ENCODE data around the gene PARPBP. TPM values are rescaled to one million over a fixed set of nuclear protein-coding genes. Genes with fewer than 3 reads are reported as not detected.

Gene PARPBP
- total RNA-seq, 1 experiment from 2014 or later, result 14.3 TPM

- ChIA-PET POLR2A (interaction anchor here (0.6 kb wide), 1 partner anchor 1555 kb away, joined by 3 read pairs; no protein-coding TSS in a partner anchor), CTCF (no interaction called here)
- ATAC-seq (no peak), DNase-seq (ENCODE audit: low read depth, low spot score) (no peak)
- H3K36me3 ChIP-seq (ENCODE audit: control insufficient read depth, insufficient read depth, low read length), result no peaks in the 10 kb centered on the region
- intact Hi-C loops (cut with micrococcal nuclease; ENCODE audit: unreplicated experiment), result no loop called here
- H3K4me3 ChIP-seq (ENCODE audit: low read depth in 2 of 2, low read length in 2 of 2), result no peak overlapping the region
- H3K27ac ChIP-seq (ENCODE audit: low read length), result no peak overlapping the region
- H3K4me1 ChIP-seq (ENCODE audit: control insufficient read depth, insufficient read depth, low read length), result no peaks in the 10 kb centered on the region
- no TSS peak for BruUV-seq (replicated peaks)
- no peaks in the 10 kb centered on the region; the same call in 1 of the 2 replicates for H3K27me3 ChIP-seq (ENCODE audit: control insufficient read depth, insufficient read depth, low read length)
- no peaks in the 10 kb centered on the region for H3K9me3 ChIP-seq (ENCODE audit: control insufficient read depth, insufficient read depth, low read depth, low read length)
- TF ChIP-seq POLR2AphosphoS5 (IDR thresholded peaks at IDR 0.05; ENCODE audit: low read depth, low read length) (no peak), CTCF (IDR thresholded peaks at IDR 0.05) (no peak), SIN3A (IDR thresholded peaks at IDR 0.05; ENCODE audit: borderline replicate concordance, insufficient read depth, low read depth, low read length) (no peak), TCF7L2 (IDR thresholded peaks at IDR 0.05; ENCODE audit: low read depth, low read length) (no peak), REST (IDR thresholded peaks at IDR 0.05; ENCODE audit: insufficient read depth in 1 of 2, low read depth in 2 of 2, low read length in 1 of 2) (no peak)
- in situ Hi-C loops (cut with HindIII; ENCODE audit: low pct_unique_long_range_greater_than_20kb, low sequenced_read_pairs), result no loop called here
Observed at GRCh38 chr12:102227954-102228353, 108.0 kb downstream of the PARPBP start.

- intact Hi-C loops (cut with micrococcal nuclease; ENCODE audit: unreplicated experiment), result no loop called here
- no peak for ATAC-seq
- in situ Hi-C loops (cut with HindIII; ENCODE audit: low pct_unique_long_range_greater_than_20kb, low sequenced_read_pairs), result no loop called here
Observed at GRCh38 chr12:102232036-102232435, 112.1 kb downstream of the PARPBP start.

More at GRCh38 chr12:102232036-102232435, 112.1 kb downstream of the PARPBP start:
- CTCF ChIA-PET, result no interaction called here
- DNase-seq (ENCODE audit: low read depth, low spot score), result no peak
- Histone ChIP-seq H3K36me3 (ENCODE audit: control insufficient read depth, insufficient read depth, low read length) (no peaks in the 10 kb centered on the region), H3K9me3 (ENCODE audit: control insufficient read depth, insufficient read depth, low read depth, low read length) (no peaks in the 10 kb centered on the region), H3K27ac (ENCODE audit: low read length) (no peak overlapping the region), H3K27me3 (ENCODE audit: control insufficient read depth, insufficient read depth, low read length) (no peaks in the 10 kb centered on the region; the same call in 1 of the 2 replicates), H3K4me1 (ENCODE audit: control insufficient read depth, insufficient read depth, low read length) (no peaks in the 10 kb centered on the region), H3K4me3 (ENCODE audit: low read depth in 2 of 2, low read length in 2 of 2) (no peak overlapping the region)
- no TSS peak for BruUV-seq (replicated peaks)
- POLR2A ChIA-PET, result no interaction called here
- TF ChIP-seq SIN3A (IDR thresholded peaks at IDR 0.05; ENCODE audit: borderline replicate concordance, insufficient read depth, low read depth, low read length) (no peak), REST (IDR thresholded peaks at IDR 0.05; ENCODE audit: insufficient read depth in 1 of 2, low read depth in 2 of 2, low read length in 1 of 2) (no peak), POLR2AphosphoS5 (IDR thresholded peaks at IDR 0.05; ENCODE audit: low read depth, low read length) (no peak), CTCF (IDR thresholded peaks at IDR 0.05) (no peak), TCF7L2 (IDR thresholded peaks at IDR 0.05; ENCODE audit: low read depth, low read length) (no peak)

All from Panc1 (cell line).